ENCODE measurements around the gene SCYGR5.
"Not testable (repeated sequence)": the region's sequence is repeated elsewhere in the genome, so short reads cannot be mapped to it uniquely, and the experiment has no call there.

The SCYGR5 gene

GRCh38 chr2:227655454-227655853 is 11.2 kb upstream of the SCYGR5 start:
- peak; percentile 97 for DNase-seq (ENCODE audit: low read depth)
- TF ChIP-seq CTCF (conservative IDR thresholded peaks at IDR 0.05; ENCODE audit: control insufficient read depth, insufficient read depth, low read depth, low read length), result no peak
- H3K4me3 ChIP-seq (ENCODE audit: control insufficient read depth, low read depth, low read length), result no peak overlapping the region

- no peak for TF ChIP-seq CTCF (conservative IDR thresholded peaks at IDR 0.05; ENCODE audit: control insufficient read depth, insufficient read depth, low read depth, low read length)
- no peak overlapping the region for H3K4me3 ChIP-seq (ENCODE audit: control insufficient read depth, low read depth, low read length)
- peak; percentile 80 for DNase-seq (ENCODE audit: low read depth)
Measured at GRCh38 chr2:227657199-227657845, 9.3 kb upstream of the SCYGR5 start.

GRCh38 chr2:227661025-227661649 is 5.5 kb upstream of the SCYGR5 start:
- no peak for DNase-seq (ENCODE audit: low read depth)
- no peak for TF ChIP-seq CTCF (conservative IDR thresholded peaks at IDR 0.05; ENCODE audit: control insufficient read depth, insufficient read depth, low read depth, low read length)
- H3K4me3 ChIP-seq (ENCODE audit: control insufficient read depth, low read depth, low read length), result no peak overlapping the region

GRCh38 chr2:227661827-227662226 is 4.8 kb upstream of the SCYGR5 start:
- TF ChIP-seq CTCF (conservative IDR thresholded peaks at IDR 0.05; ENCODE audit: control insufficient read depth, insufficient read depth, low read depth, low read length), result no peak
- DNase-seq (ENCODE audit: low read depth), result no peak
- H3K4me3 ChIP-seq (ENCODE audit: control insufficient read depth, low read depth, low read length), result no peak overlapping the region

GRCh38 chr2:227665189-227665940 is 1.2 kb upstream of the SCYGR5 start:
- no peak for DNase-seq (ENCODE audit: low read depth)
- TF ChIP-seq CTCF (conservative IDR thresholded peaks at IDR 0.05; ENCODE audit: control insufficient read depth, insufficient read depth, low read depth, low read length), result no peak
- no peak overlapping the region for H3K4me3 ChIP-seq (ENCODE audit: control insufficient read depth, low read depth, low read length)

GRCh38 chr2:227671170-227671905 is 4.7 kb downstream of the SCYGR5 start:
- TF ChIP-seq CTCF (conservative IDR thresholded peaks at IDR 0.05; ENCODE audit: control insufficient read depth, insufficient read depth, low read depth, low read length), result no peak
- H3K4me3 ChIP-seq (ENCODE audit: control insufficient read depth, low read depth, low read length), result no peak overlapping the region
- peak; percentile 10 for DNase-seq (ENCODE audit: low read depth)

- not testable (repeated sequence) for H3K4me3 ChIP-seq (ENCODE audit: control insufficient read depth, low read depth, low read length); DNase-seq (ENCODE audit: low read depth)
Measured at GRCh38 chr2:227673620-227674019, 7.0 kb downstream of the SCYGR5 start.
